Endothelial cell of umbilical vein (primary cell): ENCODE measurements around the gene SRRM4.

Source experiments
- EZH2 ChIP-seq: IDR thresholded peaks from 2 replicates; pipeline ENCODE4 v1.6.1; 2012; ENCODE audit warnings: borderline replicate concordance, low read depth, mild to moderate bottlenecking, moderate library complexity, low read length, inconsistent platforms; ENCODE audit not compliant: severe bottlenecking
- FOS ChIP-seq: IDR thresholded peaks from 2 replicates; pipeline ENCODE4 v1.6.1; 2011; ENCODE audit warnings: mild to moderate bottlenecking, low read length, moderate library complexity, borderline replicate concordance; ENCODE audit not compliant: insufficient read depth
- JUN ChIP-seq: IDR thresholded peaks from 2 replicates; pipeline ENCODE4 v1.6.1; 2011; ENCODE audit warnings: borderline replicate concordance, low read depth; ENCODE audit not compliant: insufficient read length, insufficient read depth
- MAX ChIP-seq: IDR thresholded peaks from 2 replicates; pipeline ENCODE4 v1.6.1; 2011; ENCODE audit not compliant: insufficient read depth, insufficient read length
- MYC ChIP-seq: IDR thresholded peaks from one replicate; pipeline ENCODE4 v1.6.1; 2011; ENCODE audit warnings: mild to moderate bottlenecking, low read depth, low read length
- POLR2A ChIP-seq: IDR thresholded peaks from 2 replicates; pipeline ENCODE4 v1.6.1; 2012; ENCODE audit warnings: low read depth, mild to moderate bottlenecking, control low read depth, low read length
- POLR2AphosphoS5 ChIP-seq: IDR thresholded peaks from 2 replicates; pipeline ENCODE4 v1.6.1; 2012; ENCODE audit warnings: low read depth, mild to moderate bottlenecking, control low read depth, low read length, moderate library complexity; ENCODE audit not compliant: insufficient read depth
- TF ChIP-seq, protein P1 (sequence below), 2 donors: IDR thresholded peaks; 1 replicate in 1 of 2; 2 replicates in 1 of 2; pipeline ENCODE4 v1.5.1; 2011; ENCODE audit warnings: low read length in 2 of 2, mild to moderate bottlenecking in 2 of 2, moderate library complexity in 2 of 2, control low read depth in 1 of 2, inconsistent platforms in 1 of 2, low read depth in 1 of 2; ENCODE audit not compliant: insufficient read depth in 1 of 2; ENCODE audit errors: extremely low read depth in 1 of 2

DNA sequence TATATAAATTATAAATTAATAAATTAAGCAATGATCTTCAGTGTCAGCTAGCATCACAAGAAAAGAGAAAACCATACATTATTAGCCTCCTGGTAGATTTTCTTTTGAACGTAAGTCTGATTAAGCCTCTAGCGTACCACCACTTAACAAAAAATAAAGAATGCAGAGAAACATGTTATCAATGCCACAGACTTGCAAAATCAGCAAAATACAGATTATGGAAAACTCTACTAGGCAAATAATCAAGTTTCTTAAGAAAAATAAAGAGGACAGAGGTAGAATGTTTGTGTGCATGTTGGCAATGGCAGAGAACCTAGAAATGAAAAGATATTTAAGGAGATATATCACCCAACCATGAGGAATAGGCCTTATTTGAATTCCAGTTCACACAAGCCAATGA, 8.4 kb upstream of the SRRM4 start:
- TF ChIP-seq, protein P1, sequence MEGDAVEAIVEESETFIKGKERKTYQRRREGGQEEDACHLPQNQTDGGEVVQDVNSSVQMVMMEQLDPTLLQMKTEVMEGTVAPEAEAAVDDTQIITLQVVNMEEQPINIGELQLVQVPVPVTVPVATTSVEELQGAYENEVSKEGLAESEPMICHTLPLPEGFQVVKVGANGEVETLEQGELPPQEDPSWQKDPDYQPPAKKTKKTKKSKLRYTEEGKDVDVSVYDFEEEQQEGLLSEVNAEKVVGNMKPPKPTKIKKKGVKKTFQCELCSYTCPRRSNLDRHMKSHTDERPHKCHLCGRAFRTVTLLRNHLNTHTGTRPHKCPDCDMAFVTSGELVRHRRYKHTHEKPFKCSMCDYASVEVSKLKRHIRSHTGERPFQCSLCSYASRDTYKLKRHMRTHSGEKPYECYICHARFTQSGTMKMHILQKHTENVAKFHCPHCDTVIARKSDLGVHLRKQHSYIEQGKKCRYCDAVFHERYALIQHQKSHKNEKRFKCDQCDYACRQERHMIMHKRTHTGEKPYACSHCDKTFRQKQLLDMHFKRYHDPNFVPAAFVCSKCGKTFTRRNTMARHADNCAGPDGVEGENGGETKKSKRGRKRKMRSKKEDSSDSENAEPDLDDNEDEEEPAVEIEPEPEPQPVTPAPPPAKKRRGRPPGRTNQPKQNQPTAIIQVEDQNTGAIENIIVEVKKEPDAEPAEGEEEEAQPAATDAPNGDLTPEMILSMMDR (IDR thresholded peaks at IDR 0.05; ENCODE audit: extremely low read depth in 1 of 2, insufficient read depth in 1 of 2, low read depth in 1 of 2, low read length in 2 of 2), result no peak
- TF ChIP-seq POLR2A (no peak), EZH2 (no peak), MYC (no peak), MAX (no peak), POLR2AphosphoS5 (no peak), JUN (no peak), FOS (no peak)
